ENCODE measurements around the gene TAS1R2. TPM values are rescaled to one million over a fixed set of nuclear protein-coding genes. Genes with fewer than 3 reads are reported as not detected.

TAS1R2 gene
- total RNA-seq, 3 donors from 2014 or later = not detected

GRCh38 chr1:18812453-18812939 lies 47.0 kb downstream of the TAS1R2 start:
- Histone ChIP-seq H3K4me3 (no peak overlapping the region), H3K9me3 (no peaks in the 10 kb centered on the region), H3K27me3 (peaks cover 0 to 10% of the 10 kb centered on the region in 2 donors), H3K36me3 (no peaks in the 10 kb centered on the region), H3K27ac (no peak overlapping the region), H3K4me1 (no peaks in the 10 kb centered on the region)
- no peak for DNase-seq (ENCODE audit: low spot score in 2 of 2)
- intact Hi-C loops (cut with DNase I; ENCODE audit: low total_unique reads) = no loop called here
- no peak for TF ChIP-seq POLR2AphosphoS5 (IDR thresholded peaks at IDR 0.05)
- no peak for TF ChIP-seq POLR2A (IDR thresholded peaks at IDR 0.05)
- no peak for TF ChIP-seq CTCF (IDR thresholded peaks at IDR 0.05)

DNA sequence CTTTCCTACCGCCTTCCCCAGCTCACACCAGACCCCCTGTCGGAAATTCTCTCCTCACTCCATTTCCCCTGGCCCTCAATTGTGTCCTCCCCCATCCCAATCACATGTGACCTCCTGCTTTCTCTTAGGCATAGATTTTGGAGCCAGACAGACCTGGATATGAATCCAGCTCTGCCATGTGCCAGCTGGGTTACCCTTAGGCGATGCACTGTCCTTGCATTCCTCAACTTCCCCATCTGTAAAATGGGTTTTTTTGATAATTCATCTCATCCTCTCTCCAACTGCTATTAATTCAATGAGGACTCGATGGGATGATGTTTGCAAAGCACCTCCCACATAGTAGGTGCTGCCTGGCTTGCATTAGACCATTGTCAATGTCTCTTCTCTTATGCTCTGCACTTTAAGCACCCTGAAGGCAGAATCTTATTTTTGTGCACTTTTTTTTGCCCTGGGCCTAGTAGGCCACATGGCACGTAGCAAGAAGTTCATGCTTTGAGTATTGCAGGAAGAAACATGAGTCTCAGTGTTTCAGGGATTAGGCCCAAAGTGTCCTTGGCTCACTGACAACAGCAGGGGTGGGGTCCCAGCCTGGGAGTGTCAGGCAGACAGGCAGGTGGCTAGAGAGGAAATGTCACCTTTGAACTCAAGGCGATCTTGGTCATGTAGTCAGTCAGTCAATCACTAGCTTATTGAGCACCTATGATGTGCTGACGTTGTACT lies 47.6 kb downstream of the TAS1R2 start:
- TF ChIP-seq POLR2A (IDR thresholded peaks at IDR 0.05) = no peak
- no peak for TF ChIP-seq CTCF (IDR thresholded peaks at IDR 0.05)
- TF ChIP-seq POLR2AphosphoS5 (IDR thresholded peaks at IDR 0.05) = no peak
- no peak for DNase-seq (ENCODE audit: low spot score in 2 of 2)

GRCh38 chr1:18809953-18810899 lies 49.2 kb downstream of the TAS1R2 start:
- Histone ChIP-seq H3K27ac (no peak overlapping the region), H3K27me3 (peaks cover 0 to 3% of the 10 kb centered on the region in 2 donors), H3K9me3 (no peaks in the 10 kb centered on the region), H3K36me3 (no peaks in the 10 kb centered on the region), H3K4me1 (no peaks in the 10 kb centered on the region), H3K4me3 (no peak overlapping the region)
- no peak for TF ChIP-seq POLR2AphosphoS5 (IDR thresholded peaks at IDR 0.05)
- TF ChIP-seq POLR2A (IDR thresholded peaks at IDR 0.05) = no peak
- TF ChIP-seq CTCF (IDR thresholded peaks at IDR 0.05) = no peak
- no peak for DNase-seq (ENCODE audit: low spot score in 2 of 2)
- intact Hi-C loops (cut with DNase I; ENCODE audit: low total_unique reads) = no loop called here

More for the DNA sequence above, 47.6 kb downstream of the TAS1R2 start:
- Histone ChIP-seq H3K4me3 (no peak overlapping the region), H3K27ac (no peak overlapping the region), H3K36me3 (no peaks in the 10 kb centered on the region), H3K4me1 (no peaks in the 10 kb centered on the region), H3K9me3 (no peaks in the 10 kb centered on the region), H3K27me3 (peaks cover 0 to 7% of the 10 kb centered on the region in 2 donors)
- intact Hi-C loops (cut with DNase I; ENCODE audit: low total_unique reads) = no loop called here

DNA sequence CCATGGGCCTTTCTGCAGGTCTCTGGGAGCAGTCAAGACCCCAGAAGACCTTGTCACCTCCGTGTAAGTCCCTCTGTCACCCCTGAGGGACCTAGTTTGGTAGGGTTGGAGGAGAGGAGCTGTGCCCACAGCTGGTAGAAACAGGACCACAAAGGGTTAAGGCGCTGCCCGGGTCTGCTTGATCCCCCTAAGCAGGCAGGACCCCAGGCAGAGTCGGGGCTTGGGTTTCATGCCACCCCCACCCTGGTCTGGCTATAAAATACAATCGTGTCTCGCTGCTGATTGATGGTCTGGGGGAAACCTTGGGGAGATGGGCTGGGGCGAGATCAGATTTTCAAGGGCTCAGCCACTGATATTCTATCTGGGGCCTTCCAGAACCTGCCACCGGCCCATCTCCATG lies 50.9 kb downstream of the TAS1R2 start:
- no peaks in the 10 kb centered on the region for H3K36me3 ChIP-seq
- H3K4me1 ChIP-seq = no peaks in the 10 kb centered on the region

More for the DNA sequence above, 50.9 kb downstream of the TAS1R2 start:
- no peaks in the 10 kb centered on the region for H3K9me3 ChIP-seq
- TF ChIP-seq POLR2A (IDR thresholded peaks at IDR 0.05) (no peak), CTCF (IDR thresholded peaks at IDR 0.05) (no peak), POLR2AphosphoS5 (IDR thresholded peaks at IDR 0.05) (no peak)
- no peak overlapping the region for H3K27ac ChIP-seq
- DNase-seq (ENCODE audit: low spot score in 2 of 2) = no peak
- peaks cover 0 to 8% of the 10 kb centered on the region in 2 donors for H3K27me3 ChIP-seq
- intact Hi-C loops (cut with DNase I; ENCODE audit: low total_unique reads) = no loop called here
- H3K4me3 ChIP-seq = no peak overlapping the region
